Neuronal stem cell (in vitro differentiated cells): ENCODE measurements around the gene CD63.
A peak's percentile ranks its signal among the peaks of the same experiment; 100 is the strongest.

Experiments used
- DNase-seq: peaks from one replicate; pipeline ENCODE4 v3.0.0-alpha.2; 2013; ENCODE audit warnings: low spot score
- H2AFZ ChIP-seq: one replicate; pipeline ENCODE4 v1.6.1; 2013; ENCODE audit warnings: mild to moderate bottlenecking, low read length, inconsistent platforms
- H2AK5ac ChIP-seq: 2 replicates; pipeline ENCODE4 v1.6.1; 2013; ENCODE audit warnings: low read depth, mild to moderate bottlenecking, inconsistent platforms, low read length, moderate library complexity, mixed read lengths
- H2BK120ac ChIP-seq: 2 replicates; pipeline ENCODE4 v1.6.1; 2013; ENCODE audit warnings: low read depth, mild to moderate bottlenecking, inconsistent platforms, low read length, moderate library complexity, mixed read lengths
- H2BK12ac ChIP-seq: one replicate; pipeline ENCODE4 v1.6.1; 2013; ENCODE audit warnings: low read length, inconsistent platforms
- H2BK15ac ChIP-seq: 2 replicates; pipeline ENCODE4 v1.6.1; 2013; ENCODE audit warnings: mild to moderate bottlenecking, low read length, inconsistent platforms, mixed read lengths
- H2BK5ac ChIP-seq: one replicate; pipeline ENCODE4 v1.6.1; 2013; ENCODE audit warnings: inconsistent platforms, mild to moderate bottlenecking, low read length, moderate library complexity
- H3K14ac ChIP-seq: one replicate; pipeline ENCODE4 v1.6.1; 2013; ENCODE audit warnings: low read length, inconsistent platforms
- H3K18ac ChIP-seq: 2 replicates; pipeline ENCODE4 v1.6.1; 2013; ENCODE audit warnings: low read length, inconsistent platforms
- H3K23ac ChIP-seq: 2 replicates; pipeline ENCODE4 v1.6.1; 2013; ENCODE audit warnings: low read depth, mild to moderate bottlenecking, mixed read lengths, low read length, inconsistent platforms; ENCODE audit not compliant: poor library complexity
- H3K27ac ChIP-seq: replicated peaks from 3 replicates; pipeline ENCODE4 v1.5.1; 2013; ENCODE audit warnings: low read length, inconsistent platforms
- H3K27me3 ChIP-seq, 3 experiments: 2 replicates each; pipeline ENCODE4 v1.6.1; 2013; ENCODE audit warnings: low read length in 3 of 3, mild to moderate bottlenecking in 2 of 3, inconsistent platforms in 1 of 3, low read depth in 1 of 3, mixed read lengths in 1 of 3, moderate library complexity in 1 of 3; ENCODE audit not compliant: control insufficient read depth in 3 of 3, insufficient read depth in 3 of 3
- H3K36me3 ChIP-seq, 2 donors: replicated peaks in 1 of 2; 2 replicates each; pipeline ENCODE4 v1.6.1; 2013; ENCODE audit warnings: low read length in 2 of 2; ENCODE audit not compliant: control insufficient read depth in 2 of 2, insufficient read depth in 2 of 2
- H3K4ac ChIP-seq: 2 replicates; pipeline ENCODE4 v1.6.1; 2013; ENCODE audit warnings: inconsistent platforms, mild to moderate bottlenecking, low read length, moderate library complexity
- H3K4me1 ChIP-seq, 2 donors: 1 replicate in 1 of 2; 2 replicates in 1 of 2; pipeline ENCODE4 v1.6.1; 2013; ENCODE audit warnings: low read length in 2 of 2, low read depth in 1 of 2; ENCODE audit not compliant: control insufficient read depth in 2 of 2, insufficient read depth in 1 of 2
- H3K4me2 ChIP-seq: one replicate; pipeline ENCODE4 v1.6.1; 2013; ENCODE audit warnings: mild to moderate bottlenecking, low read length, inconsistent platforms; ENCODE audit not compliant: insufficient read depth, poor library complexity, severe bottlenecking
- H3K4me3 ChIP-seq, 2 donors: 2 replicates each; pipeline ENCODE4 v1.5.1; 2013; ENCODE audit warnings: low read length in 2 of 2, mild to moderate bottlenecking in 2 of 2, inconsistent platforms in 1 of 2, moderate library complexity in 1 of 2
- H3K79me1 ChIP-seq: one replicate; pipeline ENCODE4 v1.6.1; 2013; ENCODE audit warnings: low read depth, mild to moderate bottlenecking, inconsistent platforms, low read length, moderate library complexity
- H3K9ac ChIP-seq: one replicate; pipeline ENCODE4 v1.6.1; 2013; ENCODE audit warnings: mild to moderate bottlenecking, low read depth, low read length, inconsistent platforms; ENCODE audit not compliant: poor library complexity
- H3K9me3 ChIP-seq, 2 donors: replicated peaks in 1 of 2; 2 replicates each; pipeline versions ENCODE3 to v1.6.1; 2013; ENCODE audit warnings: low read length in 2 of 2, mild to moderate bottlenecking in 2 of 2, inconsistent platforms in 1 of 2, low read depth in 1 of 2, mixed read lengths in 1 of 2, moderate library complexity in 1 of 2; ENCODE audit not compliant: control insufficient read depth in 2 of 2, insufficient read depth in 1 of 2
- H4K8ac ChIP-seq: one replicate; pipeline ENCODE4 v1.6.1; 2013; ENCODE audit warnings: low read depth, mild to moderate bottlenecking, inconsistent platforms, low read length, moderate library complexity
- H4K91ac ChIP-seq: one replicate; pipeline ENCODE4 v1.6.1; 2013; ENCODE audit warnings: low read length, low read depth, mild to moderate bottlenecking, inconsistent platforms; ENCODE audit not compliant: poor library complexity
- WGBS, 2 donors: extraction: QIAGEN DNeasy Blood & Tissue Kit; methylation state at CpG; one replicate each; pipeline ENCODE4 v1.1.7; 2013; ENCODE audit warnings: missing lambda C conversion rate in 2 of 2, mixed read lengths in 1 of 2; ENCODE audit not compliant: insufficient read length in 2 of 2, insufficient replicate concordance in 1 of 2; ENCODE audit errors: extremely low coverage in 2 of 2; 5-methylcytosine and 5-hydroxymethylcytosine counted together

CD63 gene

DNA sequence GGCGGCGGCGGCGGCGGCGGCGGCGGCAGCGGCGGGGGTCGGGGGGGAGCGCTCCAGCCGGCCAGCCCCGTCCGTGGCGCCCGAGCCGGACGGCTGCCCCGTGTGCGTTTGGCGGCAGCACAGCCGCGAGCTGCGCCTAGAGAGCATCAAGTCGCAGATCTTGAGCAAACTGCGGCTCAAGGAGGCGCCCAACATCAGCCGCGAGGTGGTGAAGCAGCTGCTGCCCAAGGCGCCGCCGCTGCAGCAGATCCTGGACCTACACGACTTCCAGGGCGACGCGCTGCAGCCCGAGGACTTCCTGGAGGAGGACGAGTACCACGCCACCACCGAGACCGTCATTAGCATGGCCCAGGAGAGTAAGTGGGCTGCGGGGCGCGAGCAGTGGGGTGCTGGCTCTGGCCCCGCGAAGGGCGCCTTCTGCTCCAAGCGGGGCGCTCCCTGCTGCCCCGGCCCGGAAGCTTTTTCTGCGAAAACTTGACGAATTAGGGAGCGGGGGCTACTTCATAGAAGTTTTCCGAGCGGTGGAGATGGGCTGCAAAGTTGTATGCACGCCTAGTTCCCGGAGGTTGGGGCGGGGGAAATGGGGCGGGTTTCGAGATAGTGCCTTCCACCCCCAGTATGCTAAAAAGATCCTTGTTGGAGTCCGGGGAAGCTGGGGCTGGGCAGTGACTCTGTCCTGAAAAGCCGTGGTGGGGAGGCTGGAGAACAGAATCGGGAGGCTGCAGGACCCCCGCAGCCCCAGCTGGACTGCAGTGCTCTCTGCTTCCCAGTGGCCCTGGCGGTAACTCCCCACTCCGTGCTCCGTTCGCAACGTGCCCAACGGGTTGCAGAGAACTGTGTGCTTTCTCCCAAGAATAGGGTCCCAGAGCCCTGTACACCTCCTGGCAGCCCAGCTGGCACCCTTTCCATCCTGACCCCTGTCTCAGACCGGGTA, 14.9 kb upstream of the CD63 start:
- Histone ChIP-seq H3K9ac (peak overlapping the region; percentile 99), H4K91ac (no peak overlapping the region), H3K9me3 (no peaks in the 10 kb centered on the region), H3K4ac (peak overlapping the region; percentile 58), H3K23ac (peak overlapping the region; percentile 94), H3K27ac (peak overlapping the region; percentile 100), H2BK15ac (peak overlapping the region; percentile 73), H2AK5ac (peak overlapping the region; percentile 92), H2BK120ac (peak overlapping the region; percentile 24), H3K18ac (peak overlapping the region; percentile 98), H3K4me3 (peak overlapping the region; percentile 97 to 98), H2BK12ac (peak overlapping the region; percentile 14), H3K79me1 (peaks cover 4% of the 10 kb centered on the region), H2AFZ (peak overlapping the region; percentile 69), H3K36me3 (peaks cover 10 to 24% of the 10 kb centered on the region in 2 donors), H3K4me1 (peaks cover 25 to 29% of the 10 kb centered on the region in 2 donors), H4K8ac (peak overlapping the region; percentile 94), H3K27me3 (no peaks in the 10 kb centered on the region), H3K14ac (peak overlapping the region; percentile 87), H3K4me2 (peak overlapping the region; percentile 76), H2BK5ac (peak overlapping the region; percentile 99)
- WGBS, 2 donors: no CpG with 5 or more reads among the region's 73 CpGs
- no peak for DNase-seq

DNA sequence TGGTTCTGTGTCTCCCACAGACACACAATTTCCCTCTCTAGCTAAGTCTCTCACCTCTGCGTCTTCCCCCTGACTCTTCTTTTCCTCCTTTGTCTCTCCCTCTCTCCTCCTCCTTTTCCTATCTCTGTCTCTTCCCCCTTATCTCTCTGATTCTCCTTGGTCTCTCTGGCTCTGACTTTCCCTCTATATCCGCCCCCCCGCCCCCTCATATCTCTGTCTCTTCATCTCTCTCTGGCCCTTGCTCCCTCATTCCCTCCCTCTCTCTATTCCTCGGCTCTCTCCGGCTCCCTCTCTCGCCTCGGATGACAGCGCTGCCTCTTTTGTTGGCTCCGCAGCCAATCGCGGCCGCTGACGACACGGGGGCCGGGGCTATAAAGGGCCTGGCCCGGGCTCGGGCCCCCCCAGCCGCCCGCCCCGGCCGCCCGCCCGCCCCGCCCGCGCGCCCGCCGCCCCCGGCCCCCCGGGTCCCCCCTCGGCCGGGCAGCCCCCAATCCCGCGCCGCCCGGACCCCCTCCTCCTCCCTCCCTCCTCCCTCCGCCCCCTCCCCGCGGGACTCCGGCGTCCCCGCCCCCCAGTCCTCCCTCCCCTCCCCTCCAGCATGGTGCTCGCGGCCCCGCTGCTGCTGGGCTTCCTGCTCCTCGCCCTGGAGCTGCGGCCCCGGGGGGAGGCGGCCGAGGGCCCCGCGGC, 14.1 kb upstream of the CD63 start, which contains the start of gene GDF11:
Gene GDF11, plus strand, starts transcription at position 404 of the 687 bp plus-strand sequence. Its CDS starts 195 bp downstream, at position 599.
- no peaks in the 10 kb centered on the region for H3K79me1 ChIP-seq
- H3K27me3 ChIP-seq: no peaks in the 10 kb centered on the region
- no CpG with 5 or more reads among the region's 53 CpGs for WGBS, 2 donors
- H3K9ac ChIP-seq: peak within 1 kb of the TSS; percentile 99
- H3K4ac ChIP-seq: peak within 1 kb of the TSS; percentile 58
- no peak within 1 kb of the TSS for H4K91ac ChIP-seq
- peak within 1 kb of the TSS; percentile 14 for H2BK12ac ChIP-seq
- H2BK5ac ChIP-seq: peak within 1 kb of the TSS; percentile 99
- peak within 1 kb of the TSS; percentile 92 for H2AK5ac ChIP-seq
- H3K4me3 ChIP-seq: peak within 1 kb of the TSS; percentile 97 to 98
- H3K18ac ChIP-seq: peak within 1 kb of the TSS; percentile 98
- H3K4me1 ChIP-seq: peaks cover 23 to 30% of the 10 kb centered on the region in 2 donors
- H3K36me3 ChIP-seq: peaks cover 3 to 16% of the 10 kb centered on the region in 2 donors
- H3K9me3 ChIP-seq: no peaks in the 10 kb centered on the region
- peak within 1 kb of the TSS; percentile 85 for H2AFZ ChIP-seq
- peak within 1 kb of the TSS; percentile 73 for H2BK15ac ChIP-seq
- H4K8ac ChIP-seq: peak within 1 kb of the TSS; percentile 94
- H3K23ac ChIP-seq: peak within 1 kb of the TSS; percentile 94
- H3K14ac ChIP-seq: peak within 1 kb of the TSS; percentile 87
- peak; percentile 80 for DNase-seq
- peak within 1 kb of the TSS; percentile 100 for H3K27ac ChIP-seq
- peak within 1 kb of the TSS; percentile 24 for H2BK120ac ChIP-seq
- H3K4me2 ChIP-seq: peak within 1 kb of the TSS; percentile 83

DNA sequence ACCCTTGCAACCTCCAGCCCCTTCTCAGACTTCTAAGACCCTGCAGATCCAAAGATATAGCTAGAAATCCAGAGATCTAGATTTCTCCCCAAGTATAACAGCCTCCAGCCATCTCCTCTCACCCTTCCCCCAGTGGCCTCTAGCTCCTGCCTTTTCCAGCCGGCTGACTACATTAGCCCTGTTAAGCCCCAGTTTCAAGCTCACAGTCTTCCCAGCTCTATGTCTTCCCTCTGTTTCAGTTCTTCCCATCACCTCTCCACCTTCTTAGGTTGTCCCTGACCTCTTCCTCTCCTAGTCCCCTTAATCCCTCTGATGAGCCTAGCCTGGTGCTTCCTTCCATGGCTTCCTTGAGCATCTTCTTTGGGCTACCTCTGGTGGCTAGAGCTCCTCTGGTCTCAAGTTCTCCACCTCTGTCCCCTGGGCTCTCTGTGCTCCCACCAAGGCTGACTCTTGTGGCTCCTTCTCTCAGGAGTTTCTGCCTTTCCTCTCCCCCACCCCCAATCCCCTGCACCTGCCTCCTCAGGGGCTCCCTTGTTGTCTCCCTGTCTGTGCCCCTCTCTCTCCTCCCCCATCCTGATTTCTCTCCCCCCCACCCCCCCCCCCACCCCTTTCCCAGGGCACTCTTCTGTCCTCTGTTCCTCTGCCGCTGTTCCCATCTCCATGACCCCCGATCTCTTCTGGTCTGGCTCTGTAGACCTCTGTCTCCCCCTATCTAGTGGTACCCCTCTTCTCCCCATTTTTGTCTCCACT, 13.3 kb upstream of the CD63 start:
- Histone ChIP-seq H2AK5ac (no peak overlapping the region), H3K4me3 (peak overlapping the region; percentile 36 to 58), H3K14ac (peak overlapping the region; percentile 17), H4K8ac (no peak overlapping the region), H2BK120ac (no peak overlapping the region), H2BK5ac (peak overlapping the region; percentile 57), H3K27ac (peak overlapping the region; percentile 78), H3K4me1 (peaks cover 22 to 30% of the 10 kb centered on the region in 2 donors), H3K36me3 (peaks cover 0 to 8% of the 10 kb centered on the region in 2 donors), H3K4me2 (peak overlapping the region; percentile 83), H2BK15ac (peak overlapping the region; percentile 1), H2AFZ (peak overlapping the region; percentile 85), H3K79me1 (no peaks in the 10 kb centered on the region), H3K4ac (no peak overlapping the region), H3K9me3 (no peaks in the 10 kb centered on the region), H3K9ac (no peak overlapping the region), H4K91ac (no peak overlapping the region), H3K23ac (no peak overlapping the region), H3K27me3 (no peaks in the 10 kb centered on the region), H2BK12ac (no peak overlapping the region), H3K18ac (peak overlapping the region; percentile 82)
- no peak for DNase-seq
- no CpG with 5 or more reads among the region's 3 CpGs for WGBS, 2 donors
